ENCODE data around the gene RIC1. TPM values are rescaled to one million over a fixed set of nuclear protein-coding genes. Genes with fewer than 3 reads are reported as not detected.
"Not testable (repeated sequence)": the region's sequence is repeated elsewhere in the genome, so short reads cannot be mapped to it uniquely, and the experiment has no call there.

RIC1 gene
- total RNA-seq, 2 donors from 2014 or later: 44.5 to 49.4 TPM

DNA sequence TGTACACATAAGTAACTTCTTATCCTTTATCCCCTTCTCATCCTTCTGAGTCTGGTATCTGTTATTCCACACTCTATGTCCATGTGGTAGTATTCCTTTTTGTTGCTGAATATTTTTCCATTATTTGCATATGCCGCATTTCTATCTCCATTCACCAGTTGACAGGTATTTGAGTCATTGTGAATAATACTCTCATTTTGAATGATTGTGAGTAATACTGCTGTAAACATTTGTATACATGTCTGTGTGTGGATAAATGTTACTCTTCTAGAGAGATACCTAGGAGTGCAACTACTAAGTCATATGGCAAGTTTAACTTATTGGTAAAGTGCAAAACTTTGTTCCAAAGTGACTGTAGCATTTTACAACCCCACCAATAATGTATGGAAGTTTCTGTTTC, 15.6 kb downstream of the RIC1 start:
- Histone ChIP-seq H3K27ac (no peak overlapping the region), H3K4me1 (ENCODE audit: control insufficient read depth in 1 of 2, low read depth in 2 of 2) (peaks cover 6 to 19% of the 10 kb centered on the region in 2 donors), H3K4me3 (no peak overlapping the region), H3K27me3 (replicated peaks; ENCODE audit: insufficient read depth) (no peaks in the 10 kb centered on the region), H3K9me3 (peaks cover 19% of the 10 kb centered on the region), H3K36me3 (no peaks in the 10 kb centered on the region)
- no peak for DNase-seq (ENCODE audit: low spot score)
- no peak for ATAC-seq (ENCODE audit: insufficient number of reproducible peaks, low FRiP score, low read depth)
- TF ChIP-seq CTCF (IDR thresholded peaks at IDR 0.05): no peak

DNA sequence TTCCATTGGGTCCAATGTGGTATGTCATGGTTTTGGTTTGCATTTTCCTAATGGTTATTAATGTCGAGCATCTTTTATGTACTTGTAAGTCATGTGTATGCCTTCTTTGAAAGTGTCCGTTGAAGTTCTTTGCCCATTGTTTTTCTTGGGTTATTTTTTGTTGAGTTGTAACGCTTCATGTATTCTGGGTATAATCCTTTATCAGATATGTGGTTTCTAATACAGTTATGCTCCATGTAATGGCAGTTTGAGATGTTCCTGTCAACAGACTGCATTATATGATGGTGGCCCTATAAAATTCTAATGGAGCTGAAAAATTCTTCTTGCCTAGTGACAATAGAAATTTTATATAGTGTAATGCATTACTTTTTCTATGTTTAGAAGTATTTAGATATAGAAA, 17.2 kb downstream of the RIC1 start:
- H3K27me3 ChIP-seq (replicated peaks; ENCODE audit: insufficient read depth): no peaks in the 10 kb centered on the region
- H3K4me1 ChIP-seq (ENCODE audit: control insufficient read depth in 1 of 2, low read depth in 2 of 2): peaks cover 6 to 19% of the 10 kb centered on the region in 2 donors
- H3K9me3 ChIP-seq: peaks cover 10% of the 10 kb centered on the region
- ATAC-seq (ENCODE audit: insufficient number of reproducible peaks, low FRiP score, low read depth): no peak
- no peak for DNase-seq (ENCODE audit: low spot score)
- H3K4me3 ChIP-seq: no peak overlapping the region
- H3K27ac ChIP-seq: no peak overlapping the region
- no peaks in the 10 kb centered on the region for H3K36me3 ChIP-seq
- no peak for TF ChIP-seq CTCF (IDR thresholded peaks at IDR 0.05)

- Histone ChIP-seq H3K27ac (no peak overlapping the region), H3K4me3 (no peak overlapping the region), H3K4me1 (ENCODE audit: control insufficient read depth in 1 of 2, low read depth in 2 of 2) (peaks cover 0 to 15% of the 10 kb centered on the region in 2 donors), H3K36me3 (no peaks in the 10 kb centered on the region), H3K27me3 (replicated peaks; ENCODE audit: insufficient read depth) (no peaks in the 10 kb centered on the region), H3K9me3 (peaks cover 21% of the 10 kb centered on the region)
- ATAC-seq (ENCODE audit: insufficient number of reproducible peaks, low FRiP score, low read depth): no peak
- no peak for DNase-seq (ENCODE audit: low spot score)
- TF ChIP-seq CTCF (IDR thresholded peaks at IDR 0.05): no peak
Measured at GRCh38 chr9:5650356-5651105, 21.6 kb downstream of the RIC1 start.

DNA sequence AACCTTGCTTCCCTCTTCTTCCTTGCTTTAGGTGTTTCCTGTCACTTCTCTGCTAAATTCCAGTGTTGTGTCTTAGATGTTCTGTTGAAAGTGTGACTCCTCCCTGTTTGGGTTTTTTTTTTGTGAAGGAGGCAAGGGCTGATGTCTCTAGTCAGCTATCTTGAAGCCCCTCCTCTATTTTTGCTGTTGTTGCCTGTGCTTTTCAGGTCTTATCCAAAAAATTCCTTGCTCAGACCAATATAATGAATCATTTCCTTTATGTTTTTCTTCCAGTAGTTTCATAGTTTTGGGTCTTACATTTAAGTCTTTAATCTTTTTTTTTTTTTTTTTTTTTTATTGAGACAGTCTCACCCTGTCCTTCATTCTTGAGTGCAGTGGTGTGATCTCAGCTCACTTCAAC, 22.3 kb downstream of the RIC1 start:
- TF ChIP-seq CTCF (IDR thresholded peaks at IDR 0.05): no peak
- peaks cover 21% of the 10 kb centered on the region for H3K9me3 ChIP-seq
- no peak for ATAC-seq (ENCODE audit: insufficient number of reproducible peaks, low FRiP score, low read depth)

GRCh38 chr9:5652821-5653220, 23.9 kb downstream of the RIC1 start:
- Histone ChIP-seq H3K4me1 (ENCODE audit: control insufficient read depth in 1 of 2, low read depth in 2 of 2) (no peaks in the 10 kb centered on the region), H3K27me3 (replicated peaks; ENCODE audit: insufficient read depth) (no peaks in the 10 kb centered on the region), H3K4me3 (no peak overlapping the region), H3K9me3 (peaks cover 21% of the 10 kb centered on the region), H3K36me3 (no peaks in the 10 kb centered on the region), H3K27ac (no peak overlapping the region)
- ATAC-seq (ENCODE audit: insufficient number of reproducible peaks, low FRiP score, low read depth) (no peak), DNase-seq (ENCODE audit: low spot score) (no peak)
- no peak for TF ChIP-seq CTCF (IDR thresholded peaks at IDR 0.05)

More for the DNA sequence above, 22.3 kb downstream of the RIC1 start:
- Histone ChIP-seq H3K4me1 (ENCODE audit: control insufficient read depth in 1 of 2, low read depth in 2 of 2) (peaks cover 0 to 12% of the 10 kb centered on the region in 2 donors), H3K36me3 (no peaks in the 10 kb centered on the region), H3K4me3 (no peak overlapping the region), H3K27ac (no peak overlapping the region), H3K27me3 (replicated peaks; ENCODE audit: insufficient read depth) (no peaks in the 10 kb centered on the region)
- no peak for DNase-seq (ENCODE audit: low spot score)

GRCh38 chr9:5662804-5663203, 33.9 kb downstream of the RIC1 start:
- H3K4me3 ChIP-seq; H3K36me3 ChIP-seq; ATAC-seq (ENCODE audit: insufficient number of reproducible peaks, low FRiP score, low read depth); H3K4me1 ChIP-seq (ENCODE audit: control insufficient read depth in 1 of 2, low read depth in 2 of 2); DNase-seq (ENCODE audit: low spot score); H3K9me3 ChIP-seq; H3K27me3 ChIP-seq (replicated peaks; ENCODE audit: insufficient read depth); H3K27ac ChIP-seq: not testable (repeated sequence)

Data from thoracic aorta (tissue), 2 donors.